Karpas-422 (cell line): ENCODE results near the gene CLDN5. TPM values are rescaled to one million over a fixed set of nuclear protein-coding genes. Genes with fewer than 3 reads are reported as not detected.

Experiments
- DNase-seq: peaks from one replicate; pipeline ENCODE4 v3.0.0-alpha.2; 2015
- H2AFZ ChIP-seq: fragments of 200-600 bp; sonication (generic); 2 replicates; pipeline ENCODE4 v1.6.1; 2014; ENCODE audit warnings: antibody characterized with exemption, low read length, mixed read lengths
- H3K27ac ChIP-seq: fragments of 200-600 bp; sonication (generic); 2 replicates; pipeline ENCODE4 v1.5.1; 2014; ENCODE audit warnings: mild to moderate bottlenecking, low read length, moderate library complexity
- H3K27me3 ChIP-seq: fragments of 200-600 bp; sonication (generic); 2 replicates; pipeline ENCODE4 v1.6.1; 2014; ENCODE audit warnings: low read length, mixed read lengths
- H3K36me3 ChIP-seq: fragments of 200-600 bp; sonication (generic); 2 replicates; pipeline ENCODE4 v1.6.1; 2014; ENCODE audit warnings: low read length, mixed read lengths; ENCODE audit not compliant: insufficient read depth
- H3K4me1 ChIP-seq: fragments of 200-600 bp; sonication (generic); 2 replicates; pipeline ENCODE4 v1.6.1; 2014; ENCODE audit warnings: mild to moderate bottlenecking, low read length, mixed read lengths
- H3K4me2 ChIP-seq: fragments of 200-600 bp; sonication (generic); 2 replicates; pipeline ENCODE4 v1.6.1; 2014; ENCODE audit warnings: low read length, low read depth, mild to moderate bottlenecking; ENCODE audit not compliant: poor library complexity, severe bottlenecking
- H3K4me3 ChIP-seq: fragments of 200-600 bp; sonication (generic); 2 replicates; pipeline ENCODE4 v1.5.1; 2014; ENCODE audit warnings: mild to moderate bottlenecking, antibody characterized with exemption, low read length, mixed read lengths
- H3K79me2 ChIP-seq: fragments of 200-600 bp; sonication (generic); 2 replicates; pipeline ENCODE4 v1.6.1; 2014; ENCODE audit warnings: mild to moderate bottlenecking, low read length, mixed read lengths
- H3K9ac ChIP-seq: fragments of 200-600 bp; sonication (generic); 2 replicates; pipeline ENCODE4 v1.6.0; 2014; ENCODE audit warnings: low read length
- H3K9me2 ChIP-seq: fragments of 200-600 bp; sonication (generic), shearing (Covaris generic); replicated peaks from 2 replicates; pipeline ENCODE4 v1.6.0; 2014; ENCODE audit warnings: mild to moderate bottlenecking, low read length, moderate library complexity; ENCODE audit not compliant: insufficient read depth
- H3K9me3 ChIP-seq: fragments of 300-700, 200-600 bp; sonication (generic); 2 replicates; pipeline ENCODE4 v1.6.1; 2014; ENCODE audit warnings: low read length, mixed read lengths
- H4K20me1 ChIP-seq: fragments of 200-600 bp; sonication (generic); 2 replicates; pipeline ENCODE4 v1.6.1; 2014; ENCODE audit warnings: mild to moderate bottlenecking, antibody characterized with exemption, low read length, low read depth; ENCODE audit not compliant: insufficient read depth
- total RNA-seq: library from RNA; depleted of rRNA; stranded (reverse); fragments of >200 nt; shearing (Covaris generic); gene quantifications from 2 replicates; pipeline ENCODE4 v1.2.3, GENCODE V29; 2014; ENCODE audit warnings: low replicate concordance

CLDN5 gene
- total RNA-seq, 1 experiment from 2014 or later = not detected

GRCh38 chr22:19517919-19518611 lies 6.1 kb downstream of the CLDN5 start:
- H3K4me1 ChIP-seq = no peaks in the 10 kb centered on the region
- peaks cover 20% of the 10 kb centered on the region for H3K36me3 ChIP-seq
- no peaks in the 10 kb centered on the region for H4K20me1 ChIP-seq
- H3K27ac ChIP-seq = no peak overlapping the region
- no peaks in the 10 kb centered on the region for H3K27me3 ChIP-seq
- no peaks in the 10 kb centered on the region for H3K9me2 ChIP-seq
- no peak overlapping the region for H3K4me3 ChIP-seq
- no peak overlapping the region for H2AFZ ChIP-seq
- no peak overlapping the region for H3K4me2 ChIP-seq
- H3K9ac ChIP-seq = no peak overlapping the region
- no peak for DNase-seq
- no peaks in the 10 kb centered on the region for H3K79me2 ChIP-seq
- no peaks in the 10 kb centered on the region for H3K9me3 ChIP-seq

GRCh38 chr22:19517171-19517500 lies 7.1 kb downstream of the CLDN5 start:
- no peak overlapping the region for H3K4me2 ChIP-seq
- H3K9ac ChIP-seq = no peak overlapping the region
- DNase-seq = no peak
- no peak overlapping the region for H3K4me3 ChIP-seq
- no peaks in the 10 kb centered on the region for H3K4me1 ChIP-seq
- H3K79me2 ChIP-seq = no peaks in the 10 kb centered on the region
- no peaks in the 10 kb centered on the region for H3K27me3 ChIP-seq
- H2AFZ ChIP-seq = no peak overlapping the region
- H3K9me3 ChIP-seq = no peaks in the 10 kb centered on the region
- no peaks in the 10 kb centered on the region for H4K20me1 ChIP-seq
- no peak overlapping the region for H3K27ac ChIP-seq
- H3K36me3 ChIP-seq = peaks cover 28% of the 10 kb centered on the region
- no peaks in the 10 kb centered on the region for H3K9me2 ChIP-seq

- H3K4me2 ChIP-seq = no peak overlapping the region
- no peak for DNase-seq
- no peaks in the 10 kb centered on the region for H3K27me3 ChIP-seq
- no peaks in the 10 kb centered on the region for H4K20me1 ChIP-seq
- H2AFZ ChIP-seq = no peak overlapping the region
- no peak overlapping the region for H3K9ac ChIP-seq
- H3K79me2 ChIP-seq = no peaks in the 10 kb centered on the region
- peaks cover 30% of the 10 kb centered on the region for H3K36me3 ChIP-seq
- no peak overlapping the region for H3K27ac ChIP-seq
- no peak overlapping the region for H3K4me3 ChIP-seq
- H3K9me2 ChIP-seq = no peaks in the 10 kb centered on the region
- no peaks in the 10 kb centered on the region for H3K9me3 ChIP-seq
- H3K4me1 ChIP-seq = no peaks in the 10 kb centered on the region
Observed at GRCh38 chr22:19516378-19517170, 7.6 kb downstream of the CLDN5 start.

- Histone ChIP-seq H3K9me2 (no peaks in the 10 kb centered on the region), H3K36me3 (peaks cover 33% of the 10 kb centered on the region), H3K4me3 (no peak overlapping the region), H3K27me3 (no peaks in the 10 kb centered on the region), H3K4me1 (no peaks in the 10 kb centered on the region), H3K9ac (no peak overlapping the region), H3K4me2 (no peak overlapping the region), H3K79me2 (no peaks in the 10 kb centered on the region), H4K20me1 (no peaks in the 10 kb centered on the region), H3K9me3 (no peaks in the 10 kb centered on the region), H2AFZ (no peak overlapping the region), H3K27ac (no peak overlapping the region)
- DNase-seq = no peak
Observed at GRCh38 chr22:19515654-19516377, 8.4 kb downstream of the CLDN5 start.

- H3K4me2 ChIP-seq = no peak overlapping the region
- no peak overlapping the region for H2AFZ ChIP-seq
- H4K20me1 ChIP-seq = no peaks in the 10 kb centered on the region
- H3K79me2 ChIP-seq = no peaks in the 10 kb centered on the region
- no peak overlapping the region for H3K9ac ChIP-seq
- H3K4me1 ChIP-seq = no peaks in the 10 kb centered on the region
- no peak overlapping the region for H3K27ac ChIP-seq
- peaks cover 39% of the 10 kb centered on the region for H3K36me3 ChIP-seq
- H3K27me3 ChIP-seq = no peaks in the 10 kb centered on the region
- DNase-seq = no peak
- H3K4me3 ChIP-seq = no peak overlapping the region
- no peaks in the 10 kb centered on the region for H3K9me3 ChIP-seq
- H3K9me2 ChIP-seq = no peaks in the 10 kb centered on the region
Observed at GRCh38 chr22:19514831-19515565, 9.2 kb downstream of the CLDN5 start.

GRCh38 chr22:19513823-19514222 lies 10.4 kb downstream of the CLDN5 start:
- Histone ChIP-seq H3K79me2 (no peaks in the 10 kb centered on the region), H3K27ac (no peak overlapping the region), H3K27me3 (no peaks in the 10 kb centered on the region), H3K4me1 (no peaks in the 10 kb centered on the region), H3K9ac (no peak overlapping the region), H3K9me3 (no peaks in the 10 kb centered on the region), H3K9me2 (no peaks in the 10 kb centered on the region), H3K4me2 (no peak overlapping the region), H4K20me1 (no peaks in the 10 kb centered on the region), H3K4me3 (no peak overlapping the region), H2AFZ (no peak overlapping the region), H3K36me3 (peaks cover 45% of the 10 kb centered on the region)
- DNase-seq = no peak

- Histone ChIP-seq H3K79me2 (no peaks in the 10 kb centered on the region), H2AFZ (no peak overlapping the region), H3K4me1 (no peaks in the 10 kb centered on the region), H3K9me2 (no peaks in the 10 kb centered on the region), H4K20me1 (no peaks in the 10 kb centered on the region), H3K9me3 (no peaks in the 10 kb centered on the region), H3K27me3 (no peaks in the 10 kb centered on the region), H3K4me3 (no peak overlapping the region), H3K9ac (no peak overlapping the region), H3K27ac (no peak overlapping the region), H3K4me2 (no peak overlapping the region), H3K36me3 (peaks cover 55% of the 10 kb centered on the region)
- no peak for DNase-seq
Observed at GRCh38 chr22:19510919-19511341, 13.3 kb downstream of the CLDN5 start.

GRCh38 chr22:19509923-19510322 lies 14.3 kb downstream of the CLDN5 start:
- H4K20me1 ChIP-seq = no peaks in the 10 kb centered on the region
- H2AFZ ChIP-seq = no peak overlapping the region
- peaks cover 48% of the 10 kb centered on the region for H3K36me3 ChIP-seq
- no peaks in the 10 kb centered on the region for H3K79me2 ChIP-seq
- no peak overlapping the region for H3K27ac ChIP-seq
- no peak overlapping the region for H3K4me2 ChIP-seq
- no peaks in the 10 kb centered on the region for H3K4me1 ChIP-seq
- no peak overlapping the region for H3K4me3 ChIP-seq
- H3K9me3 ChIP-seq = no peaks in the 10 kb centered on the region
- no peak for DNase-seq
- H3K9me2 ChIP-seq = no peaks in the 10 kb centered on the region
- H3K27me3 ChIP-seq = no peaks in the 10 kb centered on the region
- no peak overlapping the region for H3K9ac ChIP-seq
